ENCODE data around the gene DLD.
A peak's percentile ranks its signal among the peaks of the same experiment; 100 is the strongest.
"Not testable (repeated sequence)": the region's sequence is repeated elsewhere in the genome, so short reads cannot be mapped to it uniquely, and the experiment has no call there.

The DLD gene

GRCh38 chr7:107946451-107946850 lies 55.5 kb downstream of the DLD start:
- no peak for DNase-seq

- no peak for DNase-seq
These were observed 55.9 kb downstream of the DLD start for GRCh38 chr7:107946881-107947280.

GRCh38 chr7:107948645-107949442 lies 57.9 kb downstream of the DLD start:
- peak; percentile 88 for DNase-seq

GRCh38 chr7:107949443-107949935 lies 58.5 kb downstream of the DLD start:
- no peak for DNase-seq

- no peak for DNase-seq
These were observed 60.3 kb downstream of the DLD start for GRCh38 chr7:107951172-107951787.

- DNase-seq = no peak
These were observed 60.9 kb downstream of the DLD start for GRCh38 chr7:107951896-107952295.

- DNase-seq = no peak
These were observed 62.4 kb downstream of the DLD start for GRCh38 chr7:107953265-107953923.

GRCh38 chr7:107953924-107954303 lies 62.9 kb downstream of the DLD start:
- no peak for DNase-seq

- DNase-seq = no peak
These were observed 64.4 kb downstream of the DLD start for GRCh38 chr7:107955394-107955793.

- not testable (repeated sequence) for DNase-seq
These were observed 66.0 kb downstream of the DLD start for GRCh38 chr7:107956950-107957349.

GRCh38 chr7:107957436-107957835 lies 66.5 kb downstream of the DLD start:
- DNase-seq = no peak

- no peak for DNase-seq
These were observed 68.0 kb downstream of the DLD start for GRCh38 chr7:107958764-107959526.

- no peak for DNase-seq
These were observed 68.5 kb downstream of the DLD start for GRCh38 chr7:107959527-107959898.

- DNase-seq = no peak
These were observed 69.3 kb downstream of the DLD start for GRCh38 chr7:107960272-107960671.

- DNase-seq = no peak
These were observed 70.4 kb downstream of the DLD start for GRCh38 chr7:107961405-107961804.

GRCh38 chr7:107962817-107963216 lies 71.8 kb downstream of the DLD start:
- DNase-seq = no peak

GRCh38 chr7:107964510-107964909 lies 73.5 kb downstream of the DLD start:
- no peak for DNase-seq

GRCh38 chr7:107966711-107967110 lies 75.7 kb downstream of the DLD start:
- peak; percentile 64 for DNase-seq

- DNase-seq = no peak
These were observed 76.4 kb downstream of the DLD start for GRCh38 chr7:107967420-107967819.

GRCh38 chr7:107968449-107968848 lies 77.5 kb downstream of the DLD start:
- DNase-seq = no peak

- no peak for DNase-seq
These were observed 78.9 kb downstream of the DLD start for GRCh38 chr7:107969856-107970255.
